NB4 (cell line): Measurements from ENCODE around the gene POLD4.

Experiments used
- MYC ChIP-seq: IDR thresholded peaks from 2 replicates; pipeline ENCODE4 v1.6.1; 2011; ENCODE audit warnings: low read depth, low read length
- POLR2A ChIP-seq: IDR thresholded peaks from 2 replicates; pipeline ENCODE4 v1.6.1; 2011; ENCODE audit warnings: mild to moderate bottlenecking; ENCODE audit not compliant: insufficient read length; ENCODE audit errors: extremely low read depth
- TF ChIP-seq, protein P1 (sequence below): IDR thresholded peaks from one replicate; pipeline ENCODE4 v1.5.1; 2012; ENCODE audit warnings: low read depth, low read length
- TF ChIP-seq, protein P2 (sequence below): IDR thresholded peaks from 2 replicates; pipeline ENCODE4 v1.6.1; 2011; ENCODE audit warnings: low read depth, low read length

DNA sequence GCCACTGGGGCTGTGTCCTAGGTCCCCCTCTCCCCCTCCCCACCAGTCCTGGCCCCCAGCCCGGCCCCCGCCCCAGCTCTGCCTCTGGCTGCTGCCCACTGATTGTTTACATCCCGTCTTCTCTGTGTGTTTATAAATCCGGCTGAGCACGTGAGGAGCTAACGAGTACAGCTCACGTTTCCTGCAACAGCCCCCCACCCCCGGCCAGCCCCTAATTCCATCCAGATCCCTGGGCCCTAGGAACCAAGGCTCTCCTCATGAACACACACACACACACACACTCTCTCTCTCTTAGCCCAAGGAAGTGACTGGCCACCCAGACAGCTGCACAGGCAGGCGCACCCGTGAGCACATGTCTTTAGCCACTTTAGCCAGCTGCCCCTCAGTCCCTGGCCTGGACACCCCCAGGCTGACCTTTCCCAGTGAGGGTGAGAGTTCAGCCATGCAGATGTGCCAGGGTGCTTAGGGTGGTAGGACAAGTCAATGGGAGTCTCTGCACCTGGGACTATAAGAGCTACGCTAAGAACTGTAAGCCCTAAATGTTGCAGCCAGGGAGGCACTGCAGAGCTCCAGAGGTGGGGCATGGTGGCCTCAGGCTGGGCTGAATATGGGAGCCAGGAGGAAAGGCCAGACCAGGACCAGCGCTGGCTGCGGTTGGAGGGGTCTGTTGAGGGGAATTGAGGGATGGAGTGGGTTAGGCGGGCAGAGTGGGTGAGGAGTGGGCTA lies 17.2 kb upstream of the POLD4 start:
- TF ChIP-seq, protein P1, sequence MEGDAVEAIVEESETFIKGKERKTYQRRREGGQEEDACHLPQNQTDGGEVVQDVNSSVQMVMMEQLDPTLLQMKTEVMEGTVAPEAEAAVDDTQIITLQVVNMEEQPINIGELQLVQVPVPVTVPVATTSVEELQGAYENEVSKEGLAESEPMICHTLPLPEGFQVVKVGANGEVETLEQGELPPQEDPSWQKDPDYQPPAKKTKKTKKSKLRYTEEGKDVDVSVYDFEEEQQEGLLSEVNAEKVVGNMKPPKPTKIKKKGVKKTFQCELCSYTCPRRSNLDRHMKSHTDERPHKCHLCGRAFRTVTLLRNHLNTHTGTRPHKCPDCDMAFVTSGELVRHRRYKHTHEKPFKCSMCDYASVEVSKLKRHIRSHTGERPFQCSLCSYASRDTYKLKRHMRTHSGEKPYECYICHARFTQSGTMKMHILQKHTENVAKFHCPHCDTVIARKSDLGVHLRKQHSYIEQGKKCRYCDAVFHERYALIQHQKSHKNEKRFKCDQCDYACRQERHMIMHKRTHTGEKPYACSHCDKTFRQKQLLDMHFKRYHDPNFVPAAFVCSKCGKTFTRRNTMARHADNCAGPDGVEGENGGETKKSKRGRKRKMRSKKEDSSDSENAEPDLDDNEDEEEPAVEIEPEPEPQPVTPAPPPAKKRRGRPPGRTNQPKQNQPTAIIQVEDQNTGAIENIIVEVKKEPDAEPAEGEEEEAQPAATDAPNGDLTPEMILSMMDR: no peak
- TF ChIP-seq, protein P2, sequence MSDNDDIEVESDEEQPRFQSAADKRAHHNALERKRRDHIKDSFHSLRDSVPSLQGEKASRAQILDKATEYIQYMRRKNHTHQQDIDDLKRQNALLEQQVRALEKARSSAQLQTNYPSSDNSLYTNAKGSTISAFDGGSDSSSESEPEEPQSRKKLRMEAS: peak; percentile 39; the same call in 1 of the 2 replicates
- TF ChIP-seq POLR2A (no peak), MYC (no peak)
